ENCODE measurements around the gene INTS7. TPM values are rescaled to one million over a fixed set of nuclear protein-coding genes. Genes with fewer than 3 reads are reported as not detected.
A peak's percentile ranks its signal among the peaks of the same experiment; 100 is the strongest.

The INTS7 gene, protein sequence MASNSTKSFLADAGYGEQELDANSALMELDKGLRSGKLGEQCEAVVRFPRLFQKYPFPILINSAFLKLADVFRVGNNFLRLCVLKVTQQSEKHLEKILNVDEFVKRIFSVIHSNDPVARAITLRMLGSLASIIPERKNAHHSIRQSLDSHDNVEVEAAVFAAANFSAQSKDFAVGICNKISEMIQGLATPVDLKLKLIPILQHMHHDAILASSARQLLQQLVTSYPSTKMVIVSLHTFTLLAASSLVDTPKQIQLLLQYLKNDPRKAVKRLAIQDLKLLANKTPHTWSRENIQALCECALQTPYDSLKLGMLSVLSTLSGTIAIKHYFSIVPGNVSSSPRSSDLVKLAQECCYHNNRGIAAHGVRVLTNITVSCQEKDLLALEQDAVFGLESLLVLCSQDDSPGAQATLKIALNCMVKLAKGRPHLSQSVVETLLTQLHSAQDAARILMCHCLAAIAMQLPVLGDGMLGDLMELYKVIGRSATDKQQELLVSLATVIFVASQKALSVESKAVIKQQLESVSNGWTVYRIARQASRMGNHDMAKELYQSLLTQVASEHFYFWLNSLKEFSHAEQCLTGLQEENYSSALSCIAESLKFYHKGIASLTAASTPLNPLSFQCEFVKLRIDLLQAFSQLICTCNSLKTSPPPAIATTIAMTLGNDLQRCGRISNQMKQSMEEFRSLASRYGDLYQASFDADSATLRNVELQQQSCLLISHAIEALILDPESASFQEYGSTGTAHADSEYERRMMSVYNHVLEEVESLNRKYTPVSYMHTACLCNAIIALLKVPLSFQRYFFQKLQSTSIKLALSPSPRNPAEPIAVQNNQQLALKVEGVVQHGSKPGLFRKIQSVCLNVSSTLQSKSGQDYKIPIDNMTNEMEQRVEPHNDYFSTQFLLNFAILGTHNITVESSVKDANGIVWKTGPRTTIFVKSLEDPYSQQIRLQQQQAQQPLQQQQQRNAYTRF
- total RNA-seq (10 to 100 TPM in 1 of 5 donors, 1 to 10 TPM in 4; 8.5 to 12.2 (median 8.8) TPM), total RNA-seq (9.0 to 62.9 (median 18.1) reads per million in 29 experiments)
- 15.3 TPM for total RNA-seq (2013)

DNA sequence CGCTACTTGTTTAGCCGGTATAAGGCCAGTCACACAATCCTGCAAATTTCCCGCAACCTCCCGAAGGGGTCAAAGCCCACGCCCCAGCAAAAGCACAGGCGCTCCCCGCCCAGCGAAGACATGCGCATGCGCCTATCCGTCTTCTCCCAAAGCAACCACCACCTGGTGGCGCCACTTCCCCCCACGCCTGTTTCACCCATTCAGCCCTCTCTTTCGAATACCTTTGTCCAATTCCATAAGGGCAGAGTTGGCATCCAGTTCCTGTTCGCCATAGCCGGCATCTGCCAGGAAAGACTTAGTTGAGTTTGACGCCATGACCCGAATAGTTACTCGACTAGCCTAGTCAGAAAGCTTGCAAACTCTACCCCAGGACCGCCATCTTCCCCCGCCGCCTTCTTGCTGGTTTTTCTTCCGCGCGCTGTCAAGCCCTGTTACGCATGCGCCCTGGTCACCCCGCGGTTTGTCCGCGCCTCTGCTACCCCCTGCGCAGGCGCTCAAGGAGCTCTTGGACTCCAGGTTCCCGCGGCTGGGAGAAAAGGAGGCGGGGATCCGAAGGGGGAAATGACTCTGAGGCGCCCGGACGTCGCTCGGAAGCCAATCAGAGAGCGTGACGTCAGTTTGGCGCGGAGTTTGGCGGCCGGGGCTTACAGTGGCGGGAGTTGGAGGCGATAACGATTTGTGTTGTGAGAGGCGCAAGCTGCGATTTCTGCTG lies at the start of gene INTS7, which contains the start of gene DTL:
TSS of gene INTS7 (minus strand) at position 435 of the 712 bp plus-strand sequence. CDS start at position 315, 120 bp downstream.
TSS of gene DTL (plus strand) at position 626 of the 712 bp plus-strand sequence. CDS start 143 bp downstream, outside the sequence.
- Histone ChIP-seq H3K4me1 (ENCODE audit: control insufficient read depth in 1 of 2, extremely low read depth in 1 of 2, insufficient read depth in 2 of 2, low read length in 2 of 2) (peaks cover 13 to 18% of the 10 kb centered on the region in 2 experiments), H3K27me3 (replicated peaks in 1 of 2; ENCODE audit: control insufficient read depth in 2 of 2, extremely low read depth in 1 of 2, insufficient read depth in 2 of 2, low read length in 1 of 2) (no peaks in the 10 kb centered on the region), H3K4me3 (ENCODE audit: control insufficient read depth in 1 of 2, extremely low read depth in 1 of 2, low read length in 1 of 2) (peak within 1 kb of the TSS; percentile 61 to 98), H3K36me3 (ENCODE audit: control insufficient read depth in 2 of 2, extremely low read depth in 1 of 2, insufficient read depth in 1 of 2, low read length in 1 of 2) (no peaks in the 10 kb centered on the region), H3K27ac (ENCODE audit: low read length) (peak within 1 kb of the TSS; percentile 53), H3K9me3 (no peaks in the 10 kb centered on the region)
- peak; percentile 89 to 90 (median 90) for ATAC-seq (replicated peaks in 1 of 4)
- ChIA-PET POLR2A (interaction anchor here (0.5 to 1.0 kb wide), 4 partner anchors 250 to 354 kb away, joined by 3 read pairs; no protein-coding TSS in a partner anchor), CTCF (interaction anchor here (0.5 to 3.7 kb wide), 68 partner anchors 8 to 1702 kb away, joined by 3 to 52 read pairs (median 4); partner anchors contain the start of genes NEK2 (in 1 of the 2), NENF (in 1 of the 2), NSL1 (in 1 of the 2) and PACC1 (in 1 of the 2))
- Mint-ChIP-seq H3K27ac (peak within 1 kb of the TSS; percentile 88 to 99), H3K4me1 (peaks cover 57 to 65% (median 59%) of the 10 kb centered on the region in 3 donors), H3K36me3 (peaks cover 5% of the 10 kb centered on the region), H3K27me3 (peaks cover 0 to 6% of the 10 kb centered on the region in 2 donors), H3K4me3 (peak within 1 kb of the TSS; percentile 87 to 99 (median 90)), H3K9me3 (no peaks in the 10 kb centered on the region)
- DNase-seq, result peak; percentile 94 to 99 (median 97)
- under 1% methylated on average over 49 of the region's 53 CpGs for WGBS (ENCODE audit: insufficient coverage)

DNA sequence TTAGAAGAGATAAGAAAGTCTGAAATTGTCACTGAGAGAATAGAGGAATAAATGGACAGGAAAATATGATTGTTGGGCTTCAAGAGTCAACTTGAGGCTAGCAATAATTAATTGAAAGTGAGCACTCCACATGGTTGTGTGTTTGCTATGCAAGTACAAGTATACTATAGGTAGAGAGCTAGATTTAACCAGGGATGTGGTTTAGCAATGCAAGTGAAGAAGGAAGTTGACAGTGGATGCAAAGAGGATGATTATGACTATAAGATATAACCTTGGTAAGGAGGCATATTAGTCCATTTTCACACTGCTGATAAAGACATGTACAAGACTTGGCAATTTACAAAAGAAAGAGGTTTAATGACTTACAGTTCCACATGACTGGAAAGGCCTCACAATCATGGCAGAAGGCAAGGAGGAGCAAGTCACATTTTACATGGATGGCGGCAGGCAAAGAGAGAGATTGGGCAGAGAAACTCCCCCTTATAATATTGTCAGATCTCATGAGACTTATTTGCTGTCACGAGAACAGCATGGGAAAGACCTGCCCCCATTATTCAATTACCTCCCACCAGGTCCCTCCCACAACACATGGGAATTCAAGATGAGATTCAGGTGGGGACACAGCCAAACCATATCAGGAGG lies 47.5 kb upstream of the INTS7 start:
- DNase-seq (no peak), ATAC-seq (replicated peaks in 1 of 4) (no peak)
- peaks cover 0 to 6% of the 10 kb centered on the region in 2 experiments for H3K4me1 ChIP-seq (ENCODE audit: control insufficient read depth in 1 of 2, extremely low read depth in 1 of 2, insufficient read depth in 2 of 2, low read length in 2 of 2)
- H3K4me3 ChIP-seq (ENCODE audit: control insufficient read depth in 1 of 2, extremely low read depth in 1 of 2, low read length in 1 of 2), result no peak overlapping the region
- no peaks in the 10 kb centered on the region for H3K36me3 ChIP-seq (ENCODE audit: control insufficient read depth in 2 of 2, extremely low read depth in 1 of 2, insufficient read depth in 1 of 2, low read length in 1 of 2)
- H3K9me3 ChIP-seq, result no peaks in the 10 kb centered on the region
- Mint-ChIP-seq H3K27me3 (no peaks in the 10 kb centered on the region), H3K4me1 (no peaks in the 10 kb centered on the region), H3K4me3 (no peak overlapping the region), H3K36me3 (no peaks in the 10 kb centered on the region), H3K9me3 (no peaks in the 10 kb centered on the region), H3K27ac (no peak overlapping the region)
- H3K27ac ChIP-seq (ENCODE audit: low read length), result no peak overlapping the region
- ChIA-PET POLR2A (no interaction called here), CTCF (no interaction called here)
- H3K27me3 ChIP-seq (replicated peaks in 1 of 2; ENCODE audit: control insufficient read depth in 2 of 2, extremely low read depth in 1 of 2, insufficient read depth in 2 of 2, low read length in 1 of 2), result no peaks in the 10 kb centered on the region
- WGBS (ENCODE audit: insufficient coverage), result no CpG with 5 or more reads among the region's 2 CpGs

DNA sequence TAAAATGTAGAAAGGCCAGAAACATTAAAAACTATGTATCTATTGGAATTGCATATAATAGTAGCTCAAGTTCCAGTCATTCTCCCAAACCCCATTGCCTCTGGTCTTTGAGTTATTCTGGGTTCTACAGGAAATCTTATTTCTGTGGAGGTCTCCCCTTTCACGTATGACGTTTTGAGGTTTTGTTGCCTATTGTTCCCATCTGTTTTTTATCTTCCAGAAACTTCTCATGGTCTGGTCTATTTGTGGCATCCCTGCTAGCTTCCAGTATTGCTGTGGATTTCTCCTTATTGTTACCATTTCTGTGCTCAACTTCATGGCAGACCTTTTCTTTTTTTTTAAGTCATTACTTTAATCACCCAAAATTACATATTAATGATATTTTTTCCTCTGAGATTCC lies 43.5 kb upstream of the INTS7 start:
- H3K4me1 Mint-ChIP-seq, result no peaks in the 10 kb centered on the region

DNA sequence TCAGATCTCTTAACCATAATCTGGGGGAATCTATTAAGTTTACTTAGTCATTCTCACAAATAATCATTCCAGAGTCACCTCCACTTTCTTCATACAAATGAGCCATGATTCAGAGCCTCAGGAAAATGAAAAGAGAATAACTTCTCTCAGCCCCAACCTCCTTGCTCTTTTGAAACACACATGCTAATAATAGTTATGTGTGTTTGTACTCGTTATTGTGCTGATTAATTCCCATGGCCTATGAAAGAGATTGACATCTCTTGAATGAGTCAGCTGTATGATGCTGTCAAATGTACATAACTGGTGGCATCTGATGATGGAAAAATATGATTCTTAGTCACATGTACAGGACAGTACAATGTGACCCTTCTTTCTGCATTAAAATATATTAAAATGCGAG lies 41.7 kb upstream of the INTS7 start:
- Histone ChIP-seq H3K27me3 (replicated peaks in 1 of 2; ENCODE audit: control insufficient read depth in 2 of 2, extremely low read depth in 1 of 2, insufficient read depth in 2 of 2, low read length in 1 of 2) (no peaks in the 10 kb centered on the region), H3K4me1 (ENCODE audit: control insufficient read depth in 1 of 2, extremely low read depth in 1 of 2, insufficient read depth in 2 of 2, low read length in 2 of 2) (no peaks in the 10 kb centered on the region), H3K4me3 (ENCODE audit: control insufficient read depth in 1 of 2, extremely low read depth in 1 of 2, low read length in 1 of 2) (no peak overlapping the region), H3K27ac (ENCODE audit: low read length) (no peak overlapping the region), H3K36me3 (ENCODE audit: control insufficient read depth in 2 of 2, extremely low read depth in 1 of 2, insufficient read depth in 1 of 2, low read length in 1 of 2) (no peaks in the 10 kb centered on the region), H3K9me3 (no peaks in the 10 kb centered on the region)
- no peaks in the 10 kb centered on the region for H3K4me1 Mint-ChIP-seq
- no peaks in the 10 kb centered on the region for H3K27me3 Mint-ChIP-seq
- DNase-seq (no peak), ATAC-seq (replicated peaks in 1 of 4) (no peak)
- no CpG with 5 or more reads among the region's 2 CpGs for WGBS (ENCODE audit: insufficient coverage)
- no peaks in the 10 kb centered on the region for H3K36me3 Mint-ChIP-seq
- H3K4me3 Mint-ChIP-seq, result no peak overlapping the region
- ChIA-PET CTCF (interaction anchor here (1.0 to 1.2 kb wide), 3 partner anchors 210 to 379 kb away, joined by 3 to 4 read pairs (median 3); no protein-coding TSS in a partner anchor), POLR2A (no interaction called here)
- H3K9me3 Mint-ChIP-seq, result no peaks in the 10 kb centered on the region
- no peak overlapping the region for H3K27ac Mint-ChIP-seq

More for the DNA sequence above, 43.5 kb upstream of the INTS7 start:
- 92% methylated on average over 2 of the region's 2 CpGs for WGBS (ENCODE audit: insufficient coverage)
- Histone ChIP-seq H3K4me3 (ENCODE audit: control insufficient read depth in 1 of 2, extremely low read depth in 1 of 2, low read length in 1 of 2) (no peak overlapping the region), H3K9me3 (no peaks in the 10 kb centered on the region), H3K36me3 (ENCODE audit: control insufficient read depth in 2 of 2, extremely low read depth in 1 of 2, insufficient read depth in 1 of 2, low read length in 1 of 2) (no peaks in the 10 kb centered on the region), H3K27ac (ENCODE audit: low read length) (no peak overlapping the region), H3K4me1 (ENCODE audit: control insufficient read depth in 1 of 2, extremely low read depth in 1 of 2, insufficient read depth in 2 of 2, low read length in 2 of 2) (peaks cover 0 to 2% of the 10 kb centered on the region in 2 experiments), H3K27me3 (replicated peaks in 1 of 2; ENCODE audit: control insufficient read depth in 2 of 2, extremely low read depth in 1 of 2, insufficient read depth in 2 of 2, low read length in 1 of 2) (no peaks in the 10 kb centered on the region)
- Mint-ChIP-seq H3K27ac (no peak overlapping the region), H3K36me3 (no peaks in the 10 kb centered on the region), H3K4me3 (no peak overlapping the region), H3K9me3 (no peaks in the 10 kb centered on the region), H3K27me3 (no peaks in the 10 kb centered on the region)
- DNase-seq (no peak), ATAC-seq (replicated peaks in 1 of 4) (no peak)
- POLR2A ChIA-PET, result interaction anchor here in 1 of 2 donors (0.6 kb wide), 1 partner anchor 232 kb away, joined by 6 read pairs; no protein-coding TSS in a partner anchor
- CTCF ChIA-PET, result interaction anchor here (1.0 to 1.3 kb wide), 2 partner anchors 8 to 9 kb away, joined by 4 to 5 read pairs; no protein-coding TSS in a partner anchor

DNA sequence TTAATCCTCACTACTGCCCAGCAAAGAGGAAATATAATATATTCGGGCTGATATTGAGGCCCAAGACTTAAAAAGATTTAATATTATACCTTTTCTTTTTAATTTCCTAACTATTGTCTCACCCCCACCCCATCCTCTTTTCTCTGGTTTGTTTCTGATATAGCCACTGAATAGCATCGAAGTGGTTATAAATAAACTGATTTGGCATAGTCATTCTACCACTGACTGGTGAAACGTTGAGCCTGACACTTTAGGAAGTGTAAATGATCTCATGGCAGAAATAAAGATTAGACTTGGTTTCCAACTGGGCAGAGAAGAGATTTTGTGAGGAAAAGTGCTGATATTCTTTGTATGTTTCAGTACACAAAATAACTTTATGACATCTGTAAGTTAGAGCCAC lies 39.5 kb upstream of the INTS7 start:
- Mint-ChIP-seq H3K27me3 (no peaks in the 10 kb centered on the region), H3K4me1 (no peaks in the 10 kb centered on the region), H3K36me3 (no peaks in the 10 kb centered on the region), H3K4me3 (no peak overlapping the region), H3K9me3 (no peaks in the 10 kb centered on the region), H3K27ac (no peak overlapping the region)
- no peaks in the 10 kb centered on the region for H3K27me3 ChIP-seq (replicated peaks in 1 of 2; ENCODE audit: control insufficient read depth in 2 of 2, extremely low read depth in 1 of 2, insufficient read depth in 2 of 2, low read length in 1 of 2)
- no peaks in the 10 kb centered on the region for H3K36me3 ChIP-seq (ENCODE audit: control insufficient read depth in 2 of 2, extremely low read depth in 1 of 2, insufficient read depth in 1 of 2, low read length in 1 of 2)
- DNase-seq, result no peak
- no peak for ATAC-seq (replicated peaks in 1 of 4)
- no peak overlapping the region for H3K27ac ChIP-seq (ENCODE audit: low read length)
- ChIA-PET POLR2A (no interaction called here), CTCF (no interaction called here)
- WGBS (ENCODE audit: insufficient coverage), result 75% methylated on average over 1 of the region's 3 CpGs
- H3K4me1 ChIP-seq (ENCODE audit: control insufficient read depth in 1 of 2, extremely low read depth in 1 of 2, insufficient read depth in 2 of 2, low read length in 2 of 2), result no peaks in the 10 kb centered on the region
- no peak overlapping the region for H3K4me3 ChIP-seq (ENCODE audit: control insufficient read depth in 1 of 2, extremely low read depth in 1 of 2, low read length in 1 of 2)
- H3K9me3 ChIP-seq, result no peaks in the 10 kb centered on the region
